HG02981 (cell line): ENCODE results near the gene HUNK.
"Not testable (repeated sequence)": the region's sequence is repeated elsewhere in the genome, so short reads cannot be mapped to it uniquely, and the experiment has no call there.

Experiments
- ATAC-seq: cut with Tn5 transposase; IDR thresholded peaks from one replicate; pipeline ENCODE4 v1.9.1; 2021; ENCODE audit warnings: mild to moderate bottlenecking, moderate library complexity; ENCODE audit not compliant: unreplicated experiment

The HUNK gene

DNA sequence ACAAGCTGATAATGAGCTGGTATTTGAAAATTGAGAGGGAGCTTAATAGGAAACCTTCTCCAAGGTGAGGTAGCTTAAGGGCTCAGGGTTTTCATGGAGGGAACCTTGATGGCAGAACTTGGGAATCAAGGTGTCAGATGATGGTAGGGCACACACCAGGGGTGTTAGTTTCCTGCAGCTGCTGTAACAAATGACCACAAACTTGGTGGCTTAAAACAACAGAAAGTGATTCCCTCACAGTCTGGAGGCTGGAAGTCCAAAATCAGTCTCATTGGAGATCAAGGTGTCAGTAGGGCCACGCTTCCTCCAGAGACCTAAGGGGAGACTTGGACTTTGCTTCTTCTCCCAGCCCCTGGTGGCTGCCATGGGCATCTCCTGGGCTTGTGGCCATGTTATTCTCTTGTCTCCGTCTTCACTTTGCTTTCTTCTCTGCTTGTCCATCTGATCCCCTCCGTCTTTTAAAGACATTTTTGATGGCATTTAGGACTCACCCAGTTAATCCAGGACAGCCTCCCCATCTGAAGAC is 45.5 kb downstream of the HUNK start:
- no peak for ATAC-seq

DNA sequence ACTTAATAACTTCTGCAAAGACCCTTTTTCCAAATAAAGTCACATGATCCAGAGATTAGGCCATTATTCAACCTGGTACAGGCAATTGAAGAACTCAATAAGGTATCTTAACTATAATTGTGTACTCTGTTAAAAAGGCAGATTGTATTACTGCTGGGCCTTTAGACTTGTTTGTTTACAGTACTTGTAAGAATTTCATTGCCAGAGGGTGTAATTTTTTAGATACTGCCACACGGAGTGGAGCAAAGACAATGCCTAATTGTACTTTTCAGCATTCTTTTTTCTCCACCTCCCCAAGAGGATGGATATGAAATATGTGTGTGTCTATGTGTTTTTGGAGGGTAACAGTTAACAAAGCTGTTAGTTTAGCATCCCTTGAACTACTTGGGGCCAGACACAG is 47.5 kb downstream of the HUNK start:
- ATAC-seq = no peak

DNA sequence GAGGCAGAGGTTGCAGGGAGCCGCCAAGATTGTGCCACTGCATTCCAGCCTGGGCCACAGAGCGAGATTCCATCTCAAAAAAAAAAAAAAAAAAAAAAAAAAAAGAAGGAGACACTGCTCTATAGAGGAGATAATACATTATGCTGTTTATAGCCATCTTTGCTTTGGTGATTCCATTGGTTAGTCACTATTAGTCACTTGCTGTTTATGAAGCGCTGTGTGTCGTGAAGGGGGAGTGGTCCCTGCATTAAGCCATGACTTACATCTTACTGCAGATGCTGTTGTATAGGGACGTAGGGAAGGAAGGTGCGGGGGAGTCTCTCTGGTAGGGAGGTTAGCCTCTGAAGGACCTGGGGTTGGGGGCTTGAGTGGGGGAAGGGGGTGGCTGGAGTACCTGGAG is 48.3 kb downstream of the HUNK start:
- no peak for ATAC-seq

DNA sequence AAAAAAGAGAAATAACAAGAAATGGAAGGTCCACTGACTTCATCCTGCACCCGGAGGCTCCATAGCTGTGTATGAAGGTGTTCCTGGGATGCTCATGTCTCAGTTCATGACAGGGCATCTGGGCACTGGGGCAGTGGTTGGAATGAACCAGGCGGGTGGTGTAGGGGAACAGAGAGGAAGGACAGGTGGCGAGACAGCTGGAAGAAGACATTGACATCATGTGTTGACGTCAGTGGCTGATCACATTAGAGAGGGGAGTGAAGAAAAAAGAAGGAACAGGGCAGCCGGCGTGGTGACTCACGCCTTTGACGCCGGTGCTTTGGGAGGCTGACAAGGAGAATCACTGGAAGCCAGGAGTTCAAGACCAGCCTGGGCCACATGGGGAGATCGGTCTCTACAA is 50.1 kb downstream of the HUNK start:
- ATAC-seq = no peak

DNA sequence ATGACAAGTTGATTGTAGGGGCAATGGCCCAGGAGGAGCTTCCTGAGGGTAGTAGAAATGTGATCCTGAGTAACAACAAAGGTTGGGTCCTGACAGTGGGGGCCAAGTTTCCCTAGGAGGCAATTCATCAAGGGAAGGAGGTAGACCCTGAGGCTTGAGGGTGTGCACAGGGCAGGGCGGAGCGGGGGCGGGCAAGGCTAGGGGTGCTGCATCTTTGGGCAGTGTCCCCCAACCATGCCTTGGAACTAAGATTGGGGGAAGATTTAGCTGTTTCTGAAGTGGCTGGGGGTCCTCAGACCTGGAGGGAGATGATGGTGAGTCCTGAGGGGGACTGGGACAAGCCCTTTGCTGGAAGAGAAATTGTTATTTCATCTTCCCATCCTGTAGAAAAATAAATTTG is 50.9 kb downstream of the HUNK start:
- no peak for ATAC-seq

DNA sequence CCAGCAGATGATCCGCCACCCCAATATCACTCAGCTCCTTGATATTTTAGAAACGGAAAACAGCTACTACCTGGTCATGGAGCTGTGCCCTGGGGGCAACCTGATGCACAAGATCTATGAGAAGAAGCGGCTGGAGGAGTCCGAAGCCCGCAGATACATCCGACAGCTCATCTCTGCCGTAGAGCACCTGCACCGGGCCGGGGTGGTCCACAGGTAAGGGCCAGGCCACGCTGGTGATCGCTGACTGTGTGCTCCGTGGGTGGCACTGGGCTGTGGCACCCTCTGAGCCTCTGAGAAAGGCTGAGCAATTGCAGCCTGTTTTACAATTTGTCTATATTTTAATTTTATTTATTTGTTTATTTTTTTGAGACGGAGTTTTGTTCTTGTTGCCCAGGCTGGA is 51.7 kb downstream of the HUNK start:
- ATAC-seq = no peak

DNA sequence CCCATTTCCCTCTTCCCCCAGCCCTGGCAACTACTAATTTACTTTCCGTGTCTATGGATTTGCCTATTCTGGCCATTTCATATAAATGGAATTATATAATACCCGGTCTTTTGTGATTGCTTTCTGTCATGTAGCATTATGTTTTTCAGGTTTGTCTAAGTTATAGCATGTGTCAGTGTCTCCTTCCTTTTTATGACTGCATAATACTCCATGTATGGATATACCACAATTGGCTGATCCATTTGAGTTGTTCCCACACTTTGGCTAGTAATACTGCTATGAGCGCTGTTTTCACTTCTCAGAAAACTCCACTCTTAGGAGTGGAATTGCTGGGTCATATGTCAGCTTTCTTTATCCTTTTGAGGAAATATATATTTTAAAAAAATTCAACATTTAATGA is 53.7 kb downstream of the HUNK start:
- ATAC-seq = no peak

DNA sequence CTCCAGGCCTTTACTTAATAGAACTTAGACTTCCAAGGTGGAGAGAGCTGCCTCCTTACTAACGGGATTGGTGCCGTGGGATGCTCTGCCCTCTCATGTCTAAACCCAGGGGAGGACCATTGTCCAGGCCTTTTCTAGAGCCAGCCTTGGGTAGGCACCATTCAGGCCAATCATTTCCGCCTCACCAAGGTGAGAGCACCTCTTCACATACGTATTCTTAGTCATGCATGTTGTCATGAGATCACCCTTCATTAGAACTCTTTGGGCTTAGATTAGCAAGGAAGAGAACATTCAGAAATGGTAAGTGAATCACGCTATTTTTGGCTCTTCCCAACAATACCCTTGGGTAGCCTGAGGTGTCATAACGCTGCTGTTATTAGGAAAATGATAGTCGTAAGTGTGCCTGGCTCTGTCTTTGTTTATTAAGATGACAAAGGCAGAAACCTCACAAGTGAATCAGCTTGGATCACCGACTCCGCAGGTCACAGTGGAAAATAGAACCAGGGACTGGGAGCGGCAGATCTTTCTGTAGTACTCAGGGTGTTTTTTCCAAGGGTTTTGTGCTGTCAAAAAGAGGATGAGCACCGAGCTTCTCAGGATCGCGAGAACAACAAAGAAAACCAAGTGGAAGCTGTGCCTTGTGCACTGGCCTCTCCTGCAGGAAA is 55.0 kb downstream of the HUNK start:
- no peak for ATAC-seq

DNA sequence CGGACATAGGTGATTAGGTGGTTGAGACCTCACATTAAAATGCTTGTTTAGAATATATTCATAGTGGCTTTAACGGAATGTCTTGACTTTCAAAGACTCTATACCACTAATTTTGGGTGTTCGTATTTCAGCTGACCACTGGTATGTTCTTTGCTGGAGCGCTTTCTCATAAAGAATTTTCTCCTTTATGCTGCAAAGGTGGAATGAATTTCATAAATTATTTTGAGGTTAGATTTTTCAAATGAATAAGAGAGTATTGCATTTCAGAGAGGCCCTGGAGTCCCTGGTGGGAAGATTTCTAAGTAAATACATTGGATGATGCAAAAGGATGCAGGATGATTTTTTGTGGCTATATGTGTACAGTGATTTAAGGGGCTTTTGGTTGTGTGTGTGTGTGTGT is 55.8 kb downstream of the HUNK start:
- no peak for ATAC-seq

DNA sequence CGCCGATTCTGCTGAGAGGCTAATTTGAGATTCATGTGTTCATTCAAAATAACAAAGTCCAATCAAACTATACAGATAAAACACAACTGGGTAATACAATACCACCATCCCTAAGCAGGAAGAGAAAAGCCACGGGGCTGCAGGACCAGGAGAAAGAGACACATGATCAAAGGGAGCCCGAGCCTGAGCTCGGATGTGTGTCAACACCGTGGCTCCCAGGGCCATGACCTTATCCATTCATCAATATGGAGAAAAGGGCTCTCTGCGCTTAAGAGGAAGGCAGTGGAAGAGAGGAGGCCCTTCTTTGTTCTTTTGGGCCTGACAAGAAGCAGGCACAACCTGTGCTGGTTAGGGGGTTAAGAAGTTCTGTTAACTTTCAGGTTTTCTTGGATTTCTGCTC is 56.7 kb downstream of the HUNK start:
- ATAC-seq = no peak

DNA sequence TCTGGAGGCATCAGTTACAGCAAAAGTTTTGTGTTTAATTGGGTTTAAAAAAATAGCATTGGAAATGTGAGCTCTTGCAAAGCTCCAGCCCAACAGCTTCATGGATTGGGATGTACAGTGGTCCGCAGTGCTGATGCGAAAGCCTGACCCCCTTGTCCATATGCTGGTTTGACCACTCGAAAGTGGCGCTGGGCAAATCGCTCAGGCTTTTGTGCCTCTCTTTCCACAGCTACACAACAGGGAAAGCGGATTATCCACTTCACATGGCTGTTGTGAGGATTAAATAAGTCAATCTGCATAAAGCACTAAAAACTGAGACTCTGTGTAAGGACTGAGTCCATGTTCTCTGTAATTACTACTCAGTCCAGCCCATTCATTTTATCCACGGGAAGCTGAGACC is 57.2 kb downstream of the HUNK start:
- ATAC-seq = no peak

DNA sequence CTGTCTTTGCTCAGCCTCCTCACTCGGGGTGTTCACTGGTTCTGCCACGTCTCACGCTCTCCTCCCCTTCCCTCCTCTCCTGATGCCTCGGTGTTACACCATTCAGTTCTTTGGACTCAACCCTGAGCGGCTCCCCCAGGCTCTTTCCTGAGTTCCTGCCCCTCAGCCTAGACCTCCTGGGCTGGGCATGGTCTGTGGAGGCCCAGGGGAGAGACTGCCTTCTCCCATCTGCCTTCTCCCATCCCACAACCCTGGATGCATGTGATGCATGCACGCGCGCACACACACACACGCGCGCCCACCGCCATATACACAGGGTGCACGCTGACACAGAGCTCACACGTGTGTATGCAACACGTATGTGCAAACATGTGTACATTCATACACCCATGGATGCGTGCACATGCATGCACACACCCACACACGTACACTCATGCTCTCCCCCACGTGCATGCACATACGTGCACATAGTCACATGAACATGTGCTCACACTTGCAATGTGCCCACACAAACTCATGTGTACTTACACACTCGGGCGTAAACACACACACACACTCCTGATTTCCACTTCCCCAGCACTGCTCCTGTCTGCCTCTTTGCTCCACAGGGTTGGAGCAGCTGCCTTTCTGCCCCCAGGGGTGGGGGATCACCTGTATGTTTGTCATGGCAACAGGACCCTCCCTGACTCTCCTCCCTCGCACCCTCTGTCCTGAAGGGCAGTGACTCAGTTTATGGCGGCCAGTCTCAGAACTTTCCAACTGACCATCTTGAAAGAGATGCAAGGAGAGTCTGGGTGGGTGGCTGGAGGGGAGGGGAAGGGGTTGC is 59.0 kb downstream of the HUNK start:
- ATAC-seq = no peak

DNA sequence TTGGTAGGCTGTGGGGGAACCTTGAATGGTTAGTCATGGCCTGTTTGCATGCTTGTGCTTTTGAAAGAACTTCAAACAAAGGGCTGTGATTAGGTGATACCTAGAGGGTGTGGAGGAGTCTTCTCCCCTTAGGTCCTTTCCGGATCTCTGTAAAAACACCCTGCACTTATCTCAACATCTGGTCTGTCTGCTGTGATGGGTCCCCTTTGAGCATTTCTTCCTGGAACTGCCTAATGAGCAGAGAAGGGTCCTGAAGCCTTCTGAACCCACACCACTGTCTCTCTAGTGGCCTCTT is 59.6 kb downstream of the HUNK start:
- no peak for ATAC-seq

DNA sequence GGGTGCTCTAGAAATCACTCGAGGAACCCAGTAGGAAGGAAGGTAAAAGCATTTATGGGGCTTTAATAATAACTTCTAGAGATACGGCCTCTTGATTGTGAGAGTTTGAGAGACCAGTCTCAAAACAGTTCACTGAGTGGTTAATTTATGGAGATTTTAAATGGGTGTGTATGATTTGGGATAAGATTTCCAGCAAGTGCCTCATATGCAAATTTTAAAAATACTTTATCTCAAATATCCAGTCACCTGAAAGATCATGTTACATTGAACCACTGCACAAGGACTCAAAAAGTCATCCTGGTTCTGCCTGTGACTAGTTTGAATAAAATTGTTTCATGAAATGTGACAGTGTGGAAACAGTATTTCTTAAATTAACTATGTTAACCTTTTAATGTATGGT is 64.5 kb downstream of the HUNK start:
- no peak for ATAC-seq

DNA sequence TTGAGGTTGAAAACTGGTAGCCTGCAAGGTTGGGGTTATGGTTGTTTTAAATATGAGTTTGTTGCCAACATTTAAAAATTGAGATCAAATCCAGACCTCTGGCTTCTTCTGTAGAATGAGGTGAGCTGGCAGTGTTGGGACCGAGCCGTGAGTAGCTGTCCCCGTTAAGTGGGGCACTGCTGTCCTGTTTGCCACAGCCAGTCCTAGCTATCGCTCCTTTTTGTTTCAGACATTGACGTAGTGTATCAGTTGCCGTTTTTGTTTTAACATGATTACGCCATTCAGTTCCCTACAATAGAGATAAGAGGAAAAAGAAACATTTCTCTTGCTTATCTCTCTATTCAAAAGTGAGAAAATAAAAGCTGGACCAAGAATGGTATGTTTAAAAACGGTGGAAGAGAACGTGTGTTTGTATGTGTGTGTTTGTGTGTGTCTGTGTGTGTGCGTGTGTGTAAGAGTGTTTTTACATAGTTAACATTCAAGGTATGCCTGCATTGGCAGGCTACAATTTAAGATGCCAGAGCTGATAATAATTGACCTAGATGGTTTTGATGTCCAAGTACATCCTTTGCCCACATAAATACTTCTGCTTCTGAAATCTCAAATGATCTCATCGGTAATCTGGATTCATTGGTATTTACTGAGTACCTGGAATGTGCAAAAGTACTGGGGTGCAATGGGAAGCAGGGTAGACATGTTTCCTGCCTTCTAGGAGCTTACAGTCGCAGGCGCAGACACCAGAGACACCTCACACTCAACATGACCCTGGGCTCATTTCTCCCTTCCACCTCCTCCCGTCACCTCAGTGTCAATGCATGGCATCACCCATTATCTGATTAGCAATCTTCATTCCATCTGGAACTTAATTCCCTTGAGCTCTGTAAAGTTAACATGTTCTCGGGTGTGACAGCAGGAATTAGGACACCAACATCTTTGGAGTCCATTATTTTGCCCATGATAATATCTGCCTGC is 65.8 kb downstream of the HUNK start:
- ATAC-seq = no peak

DNA sequence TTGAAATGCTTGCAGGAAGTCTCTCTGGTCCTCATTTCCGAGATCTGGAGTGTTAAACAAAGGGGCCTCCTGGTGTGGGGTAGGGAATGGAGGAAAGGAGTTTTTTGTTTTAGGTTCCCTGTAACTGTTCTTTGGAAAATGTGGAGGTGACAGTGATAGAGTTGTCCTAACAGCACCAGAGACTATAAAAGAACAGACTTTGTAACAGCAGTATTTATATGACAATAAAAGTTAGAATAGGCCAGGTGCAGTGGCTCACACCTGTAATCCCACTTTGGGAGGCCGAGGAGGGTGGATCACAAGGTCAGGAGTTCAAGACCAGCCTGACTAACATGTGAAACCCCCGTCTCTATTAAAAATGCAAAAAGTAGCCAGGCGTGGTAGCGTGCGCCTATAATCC is 68.9 kb downstream of the HUNK start:
- ATAC-seq = no peak

DNA sequence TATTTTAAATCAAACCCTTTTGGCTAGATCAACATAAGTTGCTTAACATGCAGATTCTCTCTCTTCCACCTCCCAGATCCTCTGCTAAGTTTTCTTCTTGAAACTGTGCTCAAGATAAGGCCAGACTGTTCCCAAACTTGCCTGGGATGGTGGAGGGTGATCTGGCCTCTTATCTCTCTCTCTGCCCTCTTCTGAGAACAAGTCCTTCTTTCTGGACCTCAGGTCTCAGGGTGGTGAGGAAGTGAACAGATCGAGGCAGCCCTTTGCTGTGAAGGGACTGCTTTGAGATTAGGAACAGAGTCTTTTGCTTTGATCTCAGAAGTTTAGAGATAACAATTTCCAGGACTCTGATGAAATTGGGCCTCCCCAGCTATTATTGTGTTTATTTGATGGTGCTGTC is 70.7 kb downstream of the HUNK start:
- ATAC-seq = no peak

DNA sequence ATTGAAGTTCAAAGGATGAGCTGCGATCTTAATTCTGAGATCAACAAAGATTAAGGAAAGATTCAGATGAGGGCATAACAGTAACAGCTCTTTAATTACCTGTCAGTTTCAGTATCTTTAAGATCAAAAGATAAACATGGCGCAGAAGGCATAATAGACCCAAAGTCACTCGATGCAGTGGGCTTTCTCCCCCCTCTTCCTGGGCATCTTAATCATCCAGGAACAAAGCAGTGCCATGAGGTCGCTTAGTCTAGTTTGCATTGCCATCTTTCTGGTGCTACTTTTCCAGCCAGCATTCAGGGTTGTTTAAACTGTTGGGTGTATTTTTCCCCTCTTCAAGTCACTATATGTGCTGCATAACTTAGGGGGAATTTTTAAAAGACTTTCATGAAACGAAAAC is 72.3 kb downstream of the HUNK start:
- ATAC-seq = no peak

DNA sequence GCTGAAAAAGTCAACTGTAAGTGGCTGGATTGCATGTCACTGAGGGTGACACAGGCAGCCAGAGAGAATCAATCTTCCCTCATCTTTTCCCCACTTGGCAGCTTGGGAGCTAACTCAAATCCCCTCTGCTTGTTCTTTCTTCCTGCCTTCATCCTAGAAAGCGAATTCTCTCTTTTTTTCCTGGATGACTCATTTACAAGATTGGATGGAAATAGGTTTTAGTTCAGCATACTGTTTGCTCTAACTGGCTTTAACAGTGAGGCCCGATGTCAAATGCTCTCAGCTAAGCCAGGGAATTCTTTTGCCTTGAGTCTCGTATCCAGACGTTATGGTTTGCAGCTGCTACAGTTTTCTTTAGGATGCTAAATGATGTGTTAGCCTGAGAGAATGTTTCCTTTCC is 72.7 kb downstream of the HUNK start:
- ATAC-seq = no peak

DNA sequence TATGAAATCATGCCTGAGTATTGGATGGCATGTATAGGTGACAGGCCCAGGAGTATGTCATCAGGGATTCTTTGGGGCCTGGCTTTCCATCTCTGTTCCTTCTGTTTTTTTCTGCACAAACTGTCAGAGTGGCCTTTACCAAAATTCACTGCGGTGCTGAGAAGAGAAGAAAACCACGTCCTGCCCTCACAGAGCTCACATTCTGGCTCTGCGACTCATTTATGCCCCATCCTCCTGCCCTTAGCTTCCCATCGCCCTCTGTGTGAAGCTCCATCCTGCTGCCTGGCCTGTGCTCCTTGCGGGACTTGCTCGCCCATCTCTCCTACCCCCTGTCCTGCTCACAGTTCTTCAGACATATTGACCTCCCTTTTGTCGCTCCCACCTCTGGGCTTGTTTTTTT is 73.4 kb downstream of the HUNK start:
- ATAC-seq = no peak

DNA sequence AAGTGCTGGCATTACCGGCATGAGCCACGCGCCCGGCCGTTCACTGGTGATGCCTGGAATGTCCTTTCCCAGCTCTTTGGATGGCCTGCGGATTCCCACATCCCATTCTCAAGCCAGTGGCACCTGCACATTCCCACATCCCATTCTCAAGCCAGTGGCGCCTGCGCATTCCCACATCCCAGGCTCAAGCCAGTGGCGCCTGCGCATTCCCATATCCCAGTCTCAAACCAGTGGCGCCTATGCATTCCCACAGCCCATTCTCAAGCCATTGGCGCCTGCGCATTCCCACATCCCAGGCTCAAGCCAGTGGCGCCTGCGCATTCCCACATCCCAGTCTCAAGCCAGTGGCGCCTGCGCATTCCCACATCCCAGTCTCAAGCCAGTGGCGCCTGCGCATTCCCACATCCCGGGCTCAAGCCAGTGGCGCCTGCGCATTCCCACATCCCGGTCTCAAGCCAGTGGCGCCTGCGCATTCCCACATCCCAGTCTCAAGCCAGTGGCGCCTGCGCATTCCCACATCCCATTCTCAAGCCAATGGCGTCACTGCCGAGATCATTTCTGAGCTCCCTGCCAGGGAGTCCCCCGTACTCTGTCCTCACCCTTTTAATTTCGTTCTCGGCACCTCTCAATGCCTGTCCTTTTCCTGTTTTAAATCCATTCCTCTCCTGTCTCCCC is 74.2 kb downstream of the HUNK start:
- ATAC-seq = not testable (repeated sequence)
